ENCODE measurements around the gene RYR3.

Gene RYR3

GRCh38 chr15:33454996-33455395 lies 144.2 kb downstream of the RYR3 start:
- DNase-seq, result no peak

GRCh38 chr15:33458421-33458820 lies 147.7 kb downstream of the RYR3 start:
- DNase-seq, result no peak

GRCh38 chr15:33460166-33460805 lies 149.5 kb downstream of the RYR3 start:
- DNase-seq, result no peak

GRCh38 chr15:33461671-33462070 lies 150.9 kb downstream of the RYR3 start:
- DNase-seq, result no peak

- no peak for DNase-seq
Measured at GRCh38 chr15:33467146-33467815, 156.5 kb downstream of the RYR3 start.

GRCh38 chr15:33467816-33468163 lies 157.0 kb downstream of the RYR3 start:
- no peak for DNase-seq

GRCh38 chr15:33468740-33469139 lies 158.0 kb downstream of the RYR3 start:
- no peak for DNase-seq

GRCh38 chr15:33473005-33473404 lies 162.2 kb downstream of the RYR3 start:
- no peak for DNase-seq

- no peak for DNase-seq
Measured at GRCh38 chr15:33473714-33474113, 162.9 kb downstream of the RYR3 start.

GRCh38 chr15:33476076-33476475 lies 165.3 kb downstream of the RYR3 start:
- DNase-seq, result no peak

- no peak for DNase-seq
Measured at GRCh38 chr15:33476908-33477307, 166.1 kb downstream of the RYR3 start.

- DNase-seq, result no peak
Measured at GRCh38 chr15:33489335-33489734, 178.6 kb downstream of the RYR3 start.

- DNase-seq, result no peak
Measured at GRCh38 chr15:33490703-33491102, 179.9 kb downstream of the RYR3 start.

- DNase-seq, result no peak
Measured at GRCh38 chr15:33492434-33493052, 181.8 kb downstream of the RYR3 start.

- no peak for DNase-seq
Measured at GRCh38 chr15:33494306-33494705, 183.5 kb downstream of the RYR3 start.

- peak; percentile 84 for DNase-seq
Measured at GRCh38 chr15:33500432-33501195, 189.8 kb downstream of the RYR3 start.

GRCh38 chr15:33503681-33504080 lies 192.9 kb downstream of the RYR3 start:
- DNase-seq, result no peak

- DNase-seq, result no peak
Measured at GRCh38 chr15:33506781-33507296, 196.1 kb downstream of the RYR3 start.

- peak; percentile 14 for DNase-seq
Measured at GRCh38 chr15:33508703-33509102, 197.9 kb downstream of the RYR3 start.

GRCh38 chr15:33515121-33515520 lies 204.4 kb downstream of the RYR3 start:
- DNase-seq, result no peak

GRCh38 chr15:33516563-33516962 lies 205.8 kb downstream of the RYR3 start:
- DNase-seq, result no peak

GRCh38 chr15:33517944-33518343 lies 207.2 kb downstream of the RYR3 start:
- no peak for DNase-seq

- no peak for DNase-seq
Measured at GRCh38 chr15:33518421-33518820, 207.7 kb downstream of the RYR3 start.

- DNase-seq, result no peak
Measured at GRCh38 chr15:33524274-33524673, 213.5 kb downstream of the RYR3 start.

Measured in NCI-H748 treated with DMSO at 0.1 percent for 48 hours (cell line).